Liver (tissue), 9 donors: ENCODE results near the gene KCTD3. TPM values are rescaled to one million over a fixed set of nuclear protein-coding genes. Genes with fewer than 3 reads are reported as not detected.

Experiments
- DNase-seq: peaks from one replicate; pipeline ENCODE4 v3.0.0-alpha.2; 2017; ENCODE audit warnings: low spot score
- H3K27ac ChIP-seq, 2 donors: one replicate each; pipeline ENCODE4 v1.7.0; 2013; ENCODE audit warnings: inconsistent platforms in 2 of 2, low read length in 2 of 2, control low read depth in 1 of 2, low read depth in 1 of 2, mild to moderate bottlenecking in 1 of 2
- H3K27me3 ChIP-seq, 4 donors: one replicate each; pipeline versions ENCODE4 v1.6.1 to v1.7.0; 2013; ENCODE audit warnings: low read length in 3 of 4, inconsistent platforms in 1 of 4, mild to moderate bottlenecking in 1 of 4, moderate library complexity in 1 of 4; ENCODE audit not compliant: control insufficient read depth in 4 of 4, insufficient read depth in 4 of 4
- H3K36me3 ChIP-seq, 4 donors: one replicate each; pipeline versions ENCODE4 v1.6.1 to v1.7.0; 2013; ENCODE audit warnings: low read length in 3 of 4, mild to moderate bottlenecking in 3 of 4, low read depth in 1 of 4, moderate library complexity in 1 of 4; ENCODE audit not compliant: control insufficient read depth in 4 of 4, insufficient read depth in 3 of 4
- H3K4me1 ChIP-seq, 4 donors: one replicate each; pipeline versions ENCODE4 v1.6.1 to v1.7.0; 2013; ENCODE audit warnings: low read length in 3 of 4, mild to moderate bottlenecking in 3 of 4, moderate library complexity in 1 of 4; ENCODE audit not compliant: control insufficient read depth in 4 of 4, insufficient read depth in 4 of 4
- H3K4me3 ChIP-seq, 3 donors: one replicate each; pipeline versions ENCODE4 v1.6.1 to v1.7.0; 2013; ENCODE audit warnings: low read length in 3 of 3, control low read depth in 1 of 3, low read depth in 1 of 3, mild to moderate bottlenecking in 1 of 3
- H3K9ac ChIP-seq, 2 donors: one replicate each; pipeline ENCODE4 v1.7.0; 2013; ENCODE audit warnings: low read length in 2 of 2, mild to moderate bottlenecking in 2 of 2, moderate library complexity in 2 of 2, control low read depth in 1 of 2, low read depth in 1 of 2
- H3K9me3 ChIP-seq, 4 donors: one replicate each; pipeline versions ENCODE4 v1.6.1 to v1.7.0; 2013; ENCODE audit warnings: low read length in 3 of 4; ENCODE audit not compliant: control insufficient read depth in 4 of 4
- EGR1 ChIP-seq, 2 donors: IDR thresholded peaks; 2 replicates each; pipeline ENCODE4 v1.6.1; 2016 to 2018; ENCODE audit warnings: antibody characterized with exemption in 2 of 2, low read depth in 2 of 2
- FOXA2 ChIP-seq: IDR thresholded peaks from 2 replicates; pipeline ENCODE4 v1.6.1; 2016; ENCODE audit warnings: antibody characterized with exemption
- HNF4A ChIP-seq, 2 donors: conservative IDR thresholded peaks; 2 replicates each; pipeline ENCODE4 v1.6.1; 2016; ENCODE audit warnings: antibody characterized with exemption in 2 of 2, mild to moderate bottlenecking in 2 of 2
- JUND ChIP-seq, 2 donors: IDR thresholded peaks; 2 replicates each; pipeline ENCODE4 v1.6.1; 2016; ENCODE audit warnings: antibody characterized with exemption in 2 of 2
- MAX ChIP-seq: IDR thresholded peaks from 2 replicates; pipeline ENCODE4 v1.6.1; 2016; ENCODE audit warnings: antibody characterized with exemption
- NR2F2 ChIP-seq: IDR thresholded peaks from 2 replicates; pipeline ENCODE4 v1.6.1; 2016; ENCODE audit warnings: antibody characterized with exemption
- RAD21 ChIP-seq, 2 donors: IDR thresholded peaks; 2 replicates each; pipeline ENCODE4 v1.6.1; 2016; ENCODE audit warnings: antibody characterized with exemption in 2 of 2, mild to moderate bottlenecking in 2 of 2
- REST ChIP-seq: IDR thresholded peaks from 2 replicates; pipeline ENCODE4 v1.6.1; 2016; ENCODE audit warnings: antibody characterized with exemption, mild to moderate bottlenecking
- RXRA ChIP-seq, 2 donors: IDR thresholded peaks; 2 replicates each; pipeline ENCODE4 v1.6.1; 2017 to 2018; ENCODE audit warnings: antibody characterized with exemption in 2 of 2, mild to moderate bottlenecking in 1 of 2
- SP1 ChIP-seq: IDR thresholded peaks from 2 replicates; pipeline ENCODE4 v1.6.1; 2018; ENCODE audit warnings: antibody characterized with exemption, mild to moderate bottlenecking
- TAF1 ChIP-seq: conservative IDR thresholded peaks from 2 replicates; pipeline ENCODE4 v1.6.1; 2016; ENCODE audit warnings: antibody characterized with exemption, mild to moderate bottlenecking
- YY1 ChIP-seq: IDR thresholded peaks from 2 replicates; pipeline ENCODE4 v1.6.1; 2016; ENCODE audit warnings: antibody characterized with exemption, mild to moderate bottlenecking
- WGBS: extraction: QIAGEN DNeasy Blood & Tissue Kit; methylation state at CpG from one replicate; pipeline ENCODE4 v1.1.7; 2013; 5-methylcytosine and 5-hydroxymethylcytosine counted together
- polyA plus RNA-seq, 2 donors: library from polyadenylated mRNA; stranded (reverse) in 1 of 2; unstranded in 1 of 2; fragments of 200-250 nt in 1 of 2; fragments of >200 nt in 1 of 2; fragmentation: Nextera tagmentation in 1 of 2; extraction: Ambion mirVana in 1 of 2; gene quantifications; one replicate each; pipeline versions ENCODE4 v1.2.1 to v1.2.3, GENCODE V29; 2013 to 2015
- total RNA-seq, 2 donors: library from RNA; depleted of rRNA; stranded (reverse); fragments of >200 nt; gene quantifications; one replicate each; pipeline ENCODE4 v1.2.3, GENCODE V29; 2014
- TF ChIP-seq, protein P1 (sequence below): IDR thresholded peaks from 2 replicates; pipeline ENCODE4 v1.6.1; 2016; ENCODE audit warnings: antibody characterized with exemption
- TF ChIP-seq, protein P2 (sequence below): IDR thresholded peaks from 2 replicates; pipeline ENCODE4 v1.6.1; 2016; ENCODE audit warnings: antibody characterized with exemption
- TF ChIP-seq, protein P3 (sequence below): fragments of 150-350 bp; IDR thresholded peaks from 2 replicates; pipeline ENCODE4 v1.5.1; 2017; ENCODE audit warnings: improper control_type of control experiment, low read depth, low read length; ENCODE audit not compliant: missing input control
- donor health status: healthy.
- donor health status: healthy.
- donor health status: healthy.
- donor health status: healthy.
- donor health status: healthy.

Gene KCTD3
- total and polyA plus RNA-seq, 4 donors = 20.8 to 58.7 (median 26.1) TPM

DNA sequence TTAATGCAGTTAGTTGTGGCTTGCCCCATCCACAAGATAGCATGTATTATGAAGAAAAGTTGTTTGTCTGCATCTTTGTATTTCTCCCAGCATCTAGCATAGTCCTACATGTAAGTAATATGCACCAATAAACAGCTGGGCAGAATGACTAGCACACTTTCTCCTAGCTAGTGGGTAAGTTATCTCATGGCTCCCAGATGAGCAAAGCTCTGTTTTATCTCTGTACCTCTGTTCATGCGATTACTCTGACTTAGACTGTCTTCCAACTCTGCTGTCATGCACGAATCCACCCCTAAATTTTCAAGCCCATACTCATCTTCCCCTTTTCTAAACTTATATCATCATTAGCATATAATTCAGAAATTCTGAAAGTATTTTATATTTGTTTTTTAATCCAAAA lies 37.5 kb upstream of the KCTD3 start:
- H3K27me3 ChIP-seq = no peaks in the 10 kb centered on the region
- no peak overlapping the region for H3K4me3 ChIP-seq
- H3K9ac ChIP-seq = no peak overlapping the region
- WGBS = 79% methylated on average over 2 of the region's 2 CpGs
- peaks cover 0 to 3% (median 0%) of the 10 kb centered on the region in 4 donors for H3K4me1 ChIP-seq
- TF ChIP-seq SP1 (no peak), HNF4A (conservative IDR thresholded peaks at IDR 0.05) (no peak), TAF1 (no peak), JUND (IDR thresholded peaks at IDR 0.05) (no peak), RXRA (IDR thresholded peaks at IDR 0.05) (no peak), RAD21 (IDR thresholded peaks at IDR 0.05) (no peak), EGR1 (IDR thresholded peaks at IDR 0.05; ENCODE audit: low read depth in 2 of 2) (no peak), FOXA2 (no peak), NR2F2 (no peak), REST (no peak), MAX (no peak)
- TF ChIP-seq, protein P1, sequence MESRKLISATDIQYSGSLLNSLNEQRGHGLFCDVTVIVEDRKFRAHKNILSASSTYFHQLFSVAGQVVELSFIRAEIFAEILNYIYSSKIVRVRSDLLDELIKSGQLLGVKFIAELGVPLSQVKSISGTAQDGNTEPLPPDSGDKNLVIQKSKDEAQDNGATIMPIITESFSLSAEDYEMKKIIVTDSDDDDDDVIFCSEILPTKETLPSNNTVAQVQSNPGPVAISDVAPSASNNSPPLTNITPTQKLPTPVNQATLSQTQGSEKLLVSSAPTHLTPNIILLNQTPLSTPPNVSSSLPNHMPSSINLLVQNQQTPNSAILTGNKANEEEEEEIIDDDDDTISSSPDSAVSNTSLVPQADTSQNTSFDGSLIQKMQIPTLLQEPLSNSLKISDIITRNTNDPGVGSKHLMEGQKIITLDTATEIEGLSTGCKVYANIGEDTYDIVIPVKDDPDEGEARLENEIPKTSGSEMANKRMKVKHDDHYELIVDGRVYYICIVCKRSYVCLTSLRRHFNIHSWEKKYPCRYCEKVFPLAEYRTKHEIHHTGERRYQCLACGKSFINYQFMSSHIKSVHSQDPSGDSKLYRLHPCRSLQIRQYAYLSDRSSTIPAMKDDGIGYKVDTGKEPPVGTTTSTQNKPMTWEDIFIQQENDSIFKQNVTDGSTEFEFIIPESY = no peak
- TF ChIP-seq, protein P2, sequence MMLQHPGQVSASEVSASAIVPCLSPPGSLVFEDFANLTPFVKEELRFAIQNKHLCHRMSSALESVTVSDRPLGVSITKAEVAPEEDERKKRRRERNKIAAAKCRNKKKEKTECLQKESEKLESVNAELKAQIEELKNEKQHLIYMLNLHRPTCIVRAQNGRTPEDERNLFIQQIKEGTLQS = no peak
- no peaks in the 10 kb centered on the region for H3K9me3 ChIP-seq
- no peak overlapping the region for H3K27ac ChIP-seq
- H3K36me3 ChIP-seq = no peaks in the 10 kb centered on the region
- no peak for DNase-seq

- H3K9me3 ChIP-seq = no peaks in the 10 kb centered on the region
- no peak overlapping the region for H3K9ac ChIP-seq
- TF ChIP-seq YY1 (no peak), EGR1 (IDR thresholded peaks at IDR 0.05; ENCODE audit: low read depth in 2 of 2) (no peak), FOXA2 (no peak), JUND (IDR thresholded peaks at IDR 0.05) (no peak), MAX (no peak), TAF1 (no peak), RAD21 (IDR thresholded peaks at IDR 0.05) (no peak), HNF4A (conservative IDR thresholded peaks at IDR 0.05) (no peak)
- TF ChIP-seq, protein P3, sequence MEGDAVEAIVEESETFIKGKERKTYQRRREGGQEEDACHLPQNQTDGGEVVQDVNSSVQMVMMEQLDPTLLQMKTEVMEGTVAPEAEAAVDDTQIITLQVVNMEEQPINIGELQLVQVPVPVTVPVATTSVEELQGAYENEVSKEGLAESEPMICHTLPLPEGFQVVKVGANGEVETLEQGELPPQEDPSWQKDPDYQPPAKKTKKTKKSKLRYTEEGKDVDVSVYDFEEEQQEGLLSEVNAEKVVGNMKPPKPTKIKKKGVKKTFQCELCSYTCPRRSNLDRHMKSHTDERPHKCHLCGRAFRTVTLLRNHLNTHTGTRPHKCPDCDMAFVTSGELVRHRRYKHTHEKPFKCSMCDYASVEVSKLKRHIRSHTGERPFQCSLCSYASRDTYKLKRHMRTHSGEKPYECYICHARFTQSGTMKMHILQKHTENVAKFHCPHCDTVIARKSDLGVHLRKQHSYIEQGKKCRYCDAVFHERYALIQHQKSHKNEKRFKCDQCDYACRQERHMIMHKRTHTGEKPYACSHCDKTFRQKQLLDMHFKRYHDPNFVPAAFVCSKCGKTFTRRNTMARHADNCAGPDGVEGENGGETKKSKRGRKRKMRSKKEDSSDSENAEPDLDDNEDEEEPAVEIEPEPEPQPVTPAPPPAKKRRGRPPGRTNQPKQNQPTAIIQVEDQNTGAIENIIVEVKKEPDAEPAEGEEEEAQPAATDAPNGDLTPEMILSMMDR = no peak
- TF ChIP-seq, protein P2 = no peak
- no peaks in the 10 kb centered on the region for H3K36me3 ChIP-seq
- DNase-seq = no peak
- peaks cover 0 to 3% (median 0%) of the 10 kb centered on the region in 4 donors for H3K4me1 ChIP-seq
- 83% methylated on average over 5 of the region's 5 CpGs for WGBS
- H3K27me3 ChIP-seq = no peaks in the 10 kb centered on the region
- no peak overlapping the region for H3K4me3 ChIP-seq
- H3K27ac ChIP-seq = no peak overlapping the region
Observed at GRCh38 chr1:215530401-215530984, 36.6 kb upstream of the KCTD3 start.
